GM12878 (cell line): ENCODE results near the gene RAPH1. TPM values are rescaled to one million over a fixed set of nuclear protein-coding genes. Genes with fewer than 3 reads are reported as not detected.

Experiments
- ATAC-seq: fragments of 200-7000 bp; cut with Tn5 transposase; 3 replicates; pipeline ENCODE4 v1.9.1; 2020; ENCODE audit warnings: mild to moderate bottlenecking, moderate library complexity
- BruUV-seq: library from RNA; stranded (reverse); fragments of 400-500 nt; replicated peaks from 2 replicates; lab custom pipeline; 2021; lab: Mats Ljungman, UMichigan
- CTCF ChIA-PET: fragments of 300-600 bp; sonication (Branson Sonifier 250); formaldehyde crosslinking; extraction: SDS; loops from one replicate; lab custom pipeline; 2021; ENCODE audit warnings: inconsistent platforms; lab: Yijun Ruan, JAX
- POLR2A ChIA-PET: fragments of 350-600 bp; formaldehyde crosslinking; extraction: SDS; loops from one replicate; lab custom pipeline; 2021; ENCODE audit warnings: inconsistent platforms; lab: Charles Lee
- RAD21 ChIA-PET: fragments of 300-600 bp; sonication (Branson Sonifier 250); formaldehyde crosslinking; loops from one replicate; lab custom pipeline; 2023; ENCODE audit warnings: antibody characterized with exemption; ENCODE audit not compliant: unreplicated experiment; lab: Charles Lee
- SMC1A ChIA-PET: fragments of 300-600 bp; sonication (Branson Sonifier 250); formaldehyde crosslinking; loops from one replicate; lab custom pipeline; 2023; ENCODE audit not compliant: unreplicated experiment, uncharacterized antibody; lab: Charles Lee
- DNase-seq: peaks from one replicate; pipeline ENCODE4 v3.0.0-alpha.2; 2011; ENCODE audit warnings: low read depth, low spot score
- FAIRE-seq: peaks from 3 replicates; lab custom pipeline; 2011; peaks lifted over from hg19 to GRCh38; lab: Jason Lieb, UNC
- H2AFZ ChIP-seq: 2 replicates; pipeline ENCODE4 v1.6.0; 2011; ENCODE audit warnings: low read depth, low read length, control low read depth; ENCODE audit not compliant: control insufficient read depth
- H3K27ac ChIP-seq: 2 replicates; pipeline ENCODE4 v1.5.1; 2011; ENCODE audit warnings: control low read depth; ENCODE audit not compliant: control insufficient read depth, insufficient read depth
- H3K27me3 ChIP-seq, 2 experiments: replicated peaks in 1 of 2; 2 replicates each; pipeline versions ENCODE4 v1.6.0 to v1.6.1; 2011; ENCODE audit warnings: low read length in 1 of 2; ENCODE audit not compliant: control insufficient read depth in 2 of 2, insufficient read depth in 2 of 2
- H3K36me3 ChIP-seq, 2 experiments: 2 replicates each; pipeline ENCODE4 v1.5.1; 2011; ENCODE audit warnings: low read length in 1 of 2; ENCODE audit not compliant: control insufficient read depth in 2 of 2, insufficient read depth in 2 of 2
- H3K4me1 ChIP-seq: 2 replicates; pipeline ENCODE4 v1.6.1; 2011; ENCODE audit warnings: mild to moderate bottlenecking, low read length, moderate library complexity, mixed read lengths; ENCODE audit not compliant: control insufficient read depth, insufficient read depth
- H3K4me2 ChIP-seq: 2 replicates; pipeline ENCODE4 v1.6.0; 2011; ENCODE audit warnings: control low read depth; ENCODE audit not compliant: control insufficient read depth, insufficient read depth
- H3K4me3 ChIP-seq: fragments of 200-600 bp; sonication (generic); 2 replicates; pipeline ENCODE4 v1.5.1; 2016
- H3K79me2 ChIP-seq: 2 replicates; pipeline ENCODE4 v1.6.0; 2011; ENCODE audit warnings: low read length; ENCODE audit not compliant: control insufficient read depth, insufficient read depth
- H3K9ac ChIP-seq: 2 replicates; pipeline ENCODE4 v1.8.0; 2011; ENCODE audit warnings: low read length, control low read depth, mixed read lengths; ENCODE audit not compliant: control insufficient read depth, insufficient read depth
- H3K9me3 ChIP-seq: replicated peaks from 3 replicates; pipeline ENCODE4 v1.5.1; 2011; ENCODE audit warnings: mild to moderate bottlenecking, low read length; ENCODE audit not compliant: control insufficient read depth, insufficient read depth
- H4K20me1 ChIP-seq: 2 replicates; pipeline ENCODE4 v1.6.0; 2011; ENCODE audit not compliant: control insufficient read depth, insufficient read depth
- ASH2L ChIP-seq: fragments of 300-600, 200-600 bp; sonication (generic); IDR thresholded peaks from 2 replicates; pipeline ENCODE4 v1.6.1; 2017; ENCODE audit warnings: low read depth, mild to moderate bottlenecking, borderline replicate concordance
- ATF7 ChIP-seq: fragments of 450-650 bp; IDR thresholded peaks from 2 replicates; pipeline ENCODE4 v1.6.1; 2016; ENCODE audit warnings: low read depth, mild to moderate bottlenecking
- CREM ChIP-seq: IDR thresholded peaks from 2 replicates; pipeline ENCODE4 v1.6.1; 2014; ENCODE audit warnings: antibody characterized with exemption, low read depth
- GATAD2B ChIP-seq: fragments of 450-650 bp; conservative IDR thresholded peaks from 2 replicates; pipeline ENCODE4 v1.6.1; 2017; ENCODE audit warnings: low read depth, mild to moderate bottlenecking, moderate library complexity
- IKZF2 ChIP-seq, 2 experiments: fragments of 450-650 bp; IDR thresholded peaks; 2 replicates each; pipeline ENCODE4 v1.6.1; 2017; ENCODE audit warnings: mild to moderate bottlenecking in 2 of 2, moderate library complexity in 2 of 2
- JUNB ChIP-seq: IDR thresholded peaks from 2 replicates; pipeline ENCODE4 v1.6.1; 2016; ENCODE audit warnings: antibody characterized with exemption, mild to moderate bottlenecking
- KAT2A ChIP-seq: conservative IDR thresholded peaks from 2 replicates; pipeline ENCODE4 v1.6.1; 2011; ENCODE audit warnings: low read depth, low read length; ENCODE audit not compliant: control insufficient read depth
- KDM1A ChIP-seq: fragments of 200-600 bp; sonication (generic); IDR thresholded peaks from 2 replicates; pipeline ENCODE4 v1.6.1; 2016; ENCODE audit warnings: borderline replicate concordance
- MTA2 ChIP-seq: fragments of 450-650 bp; IDR thresholded peaks from 2 replicates; pipeline ENCODE4 v1.6.1; 2016; ENCODE audit warnings: low read depth, mild to moderate bottlenecking, moderate library complexity
- MYB ChIP-seq: fragments of 150-350 bp; IDR thresholded peaks from 2 replicates; pipeline ENCODE4 v1.6.1; 2014; ENCODE audit warnings: mild to moderate bottlenecking, low read depth, low read length, borderline replicate concordance
- MYC ChIP-seq: IDR thresholded peaks from 2 replicates; pipeline ENCODE4 v1.6.1; 2011; ENCODE audit warnings: mild to moderate bottlenecking, low read length, moderate library complexity, inconsistent platforms; ENCODE audit not compliant: insufficient read depth, insufficient replicate concordance, insufficient read length, severe bottlenecking
- NFYB ChIP-seq: IDR thresholded peaks from 2 replicates; pipeline ENCODE4 v1.6.1; 2011; ENCODE audit warnings: low read depth, mild to moderate bottlenecking, low read length, improper control_type of control experiment, moderate library complexity; ENCODE audit not compliant: insufficient read depth
- SMAD1 ChIP-seq: fragments of 450-650 bp; IDR thresholded peaks from 2 replicates; pipeline ENCODE4 v1.6.1; 2018; ENCODE audit warnings: mild to moderate bottlenecking, low read depth; ENCODE audit not compliant: partially characterized antibody
- SUPT20H ChIP-seq: IDR thresholded peaks from 2 replicates; pipeline ENCODE4 v1.6.1; 2011; ENCODE audit warnings: low read depth, mild to moderate bottlenecking, low read length, moderate library complexity, borderline replicate concordance; ENCODE audit not compliant: control insufficient read depth
- YBX1 ChIP-seq: fragments of 450-650 bp; IDR thresholded peaks from 2 replicates; pipeline ENCODE4 v1.6.1; 2016; ENCODE audit warnings: antibody characterized with exemption
- in situ Hi-C: fragments of 300-500 bp; cut with MboI; formaldehyde crosslinking; loops from 9 replicates; pipeline ENCODE4 v1.14.3; 2018; ENCODE audit warnings: mixed read lengths
- intact Hi-C: fragments of 100-400 bp; cut with micrococcal nuclease; formaldehyde crosslinking; loops from one replicate; pipeline ENCODE4 v1.14.2; 2022; ENCODE audit not compliant: unreplicated experiment
- polyA plus RNA-seq, 11 experiments: library from polyadenylated mRNA; depleted of rRNA in 4 of 11; unstranded in 6 of 11; stranded (reverse) in 5 of 11; fragments of >200 nt; fragmentation: Nextera tagmentation in 4 of 11; fragmentation: Illumina TruSeq in 1 of 11; extraction: Ambion mirVana in 4 of 11; extraction: Trizol in 1 of 11; gene quantifications; 1 replicate in 1 of 11; 2 replicates in 10 of 11; pipeline versions ENCODE4 v1.2.1 to v1.2.3, GENCODE V29; 2011 to 2016; ENCODE audit warnings: inconsistent platforms in 2 of 11, missing spikeins in 2 of 11, low read depth in 1 of 11
- total RNA-seq, 4 experiments: library from RNA; depleted of rRNA in 3 of 4; stranded (reverse); fragments of >200 nt in 3 of 4; fragmentation: Illumina TruSeq in 1 of 4; extraction: Trizol in 1 of 4; gene quantifications; 2 replicates each; pipeline versions ENCODE4 v1.2.1 to v1.2.3, GENCODE V29; 2013 to 2021
- TF ChIP-seq, protein P1 (sequence below): IDR thresholded peaks from 2 replicates; pipeline ENCODE4 v1.6.1; 2011; ENCODE audit warnings: low read depth, low read length, improper control_type of control experiment, borderline replicate concordance
- TF ChIP-seq, protein P2 (sequence below): fragments of 150-350 bp; IDR thresholded peaks from 2 replicates; pipeline ENCODE4 v1.6.1; 2014; ENCODE audit warnings: mild to moderate bottlenecking, low read depth, low read length
- TF ChIP-seq, protein P3 (sequence below): fragments of 450-650 bp; IDR thresholded peaks from 2 replicates; pipeline ENCODE4 v1.6.1; 2014; ENCODE audit warnings: mild to moderate bottlenecking

The RAPH1 gene
- total and polyA plus RNA-seq, 10 of the 15 experiments (the other 5 are each of a cell fraction or from before 2014, with no cell fraction given): 0.09 to 0.90 (median 0.21) TPM; not detected in 7

DNA sequence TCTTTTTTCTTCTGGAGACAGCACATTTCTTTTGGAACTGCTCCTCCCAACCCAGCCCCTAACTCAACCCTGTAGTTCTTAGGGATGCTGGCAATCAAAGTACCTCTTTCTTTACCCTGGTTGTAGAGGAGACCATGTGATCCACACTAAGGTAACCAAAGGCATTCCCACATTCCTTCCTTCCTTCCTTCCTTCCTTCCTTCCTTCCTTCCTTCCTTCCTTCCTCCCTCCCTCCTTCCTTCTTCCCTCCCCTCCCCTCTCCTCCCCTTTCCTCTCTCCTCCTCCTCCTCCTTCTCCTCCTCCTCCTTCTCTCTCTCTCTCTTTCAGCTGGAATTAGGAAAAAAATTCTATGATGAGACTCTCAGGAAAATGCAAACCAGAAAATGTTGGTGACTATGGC lies 13.8 kb upstream of the RAPH1 start:
- no peak overlapping the region for H2AFZ ChIP-seq

More for the DNA sequence above, 13.8 kb upstream of the RAPH1 start:
- Histone ChIP-seq H3K79me2 (no peaks in the 10 kb centered on the region), H3K4me2 (no peak overlapping the region), H3K27ac (no peak overlapping the region), H4K20me1 (no peaks in the 10 kb centered on the region), H3K27me3 (no peaks in the 10 kb centered on the region; a peak in 2 of 4 replicates), H3K9me3 (no peaks in the 10 kb centered on the region), H3K4me1 (no peaks in the 10 kb centered on the region), H3K36me3 (no peaks in the 10 kb centered on the region), H3K9ac (no peak overlapping the region), H3K4me3 (no peak overlapping the region)
- DNase-seq (no peak), ATAC-seq (no peak), FAIRE-seq (no peak)
- in situ Hi-C loops (no loop called here), intact Hi-C loops (no loop called here)
- ChIA-PET RAD21 (no interaction called here), POLR2A (no interaction called here), CTCF (no interaction called here), SMC1A (no interaction called here)
- TF ChIP-seq NFYB (no peak), MYB (no peak), ATF7 (no peak), ASH2L (no peak), MYC (no peak), SMAD1 (no peak), KDM1A (no peak), CREM (no peak), KAT2A (no peak), GATAD2B (no peak), SUPT20H (no peak), YBX1 (no peak), MTA2 (no peak), JUNB (no peak), IKZF2 (IDR thresholded peaks at IDR 0.05) (no peak)
- TF ChIP-seq, protein P1, sequence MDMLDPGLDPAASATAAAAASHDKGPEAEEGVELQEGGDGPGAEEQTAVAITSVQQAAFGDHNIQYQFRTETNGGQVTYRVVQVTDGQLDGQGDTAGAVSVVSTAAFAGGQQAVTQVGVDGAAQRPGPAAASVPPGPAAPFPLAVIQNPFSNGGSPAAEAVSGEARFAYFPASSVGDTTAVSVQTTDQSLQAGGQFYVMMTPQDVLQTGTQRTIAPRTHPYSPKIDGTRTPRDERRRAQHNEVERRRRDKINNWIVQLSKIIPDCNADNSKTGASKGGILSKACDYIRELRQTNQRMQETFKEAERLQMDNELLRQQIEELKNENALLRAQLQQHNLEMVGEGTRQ: no peak
- TF ChIP-seq, protein P2, sequence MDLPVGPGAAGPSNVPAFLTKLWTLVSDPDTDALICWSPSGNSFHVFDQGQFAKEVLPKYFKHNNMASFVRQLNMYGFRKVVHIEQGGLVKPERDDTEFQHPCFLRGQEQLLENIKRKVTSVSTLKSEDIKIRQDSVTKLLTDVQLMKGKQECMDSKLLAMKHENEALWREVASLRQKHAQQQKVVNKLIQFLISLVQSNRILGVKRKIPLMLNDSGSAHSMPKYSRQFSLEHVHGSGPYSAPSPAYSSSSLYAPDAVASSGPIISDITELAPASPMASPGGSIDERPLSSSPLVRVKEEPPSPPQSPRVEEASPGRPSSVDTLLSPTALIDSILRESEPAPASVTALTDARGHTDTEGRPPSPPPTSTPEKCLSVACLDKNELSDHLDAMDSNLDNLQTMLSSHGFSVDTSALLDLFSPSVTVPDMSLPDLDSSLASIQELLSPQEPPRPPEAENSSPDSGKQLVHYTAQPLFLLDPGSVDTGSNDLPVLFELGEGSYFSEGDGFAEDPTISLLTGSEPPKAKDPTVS: no peak
- TF ChIP-seq, protein P3, sequence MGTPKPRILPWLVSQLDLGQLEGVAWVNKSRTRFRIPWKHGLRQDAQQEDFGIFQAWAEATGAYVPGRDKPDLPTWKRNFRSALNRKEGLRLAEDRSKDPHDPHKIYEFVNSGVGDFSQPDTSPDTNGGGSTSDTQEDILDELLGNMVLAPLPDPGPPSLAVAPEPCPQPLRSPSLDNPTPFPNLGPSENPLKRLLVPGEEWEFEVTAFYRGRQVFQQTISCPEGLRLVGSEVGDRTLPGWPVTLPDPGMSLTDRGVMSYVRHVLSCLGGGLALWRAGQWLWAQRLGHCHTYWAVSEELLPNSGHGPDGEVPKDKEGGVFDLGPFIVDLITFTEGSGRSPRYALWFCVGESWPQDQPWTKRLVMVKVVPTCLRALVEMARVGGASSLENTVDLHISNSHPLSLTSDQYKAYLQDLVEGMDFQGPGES: no peak
- BruUV-seq: no TSS peak
